ENCODE results near the gene DIAPH3.

DNA sequence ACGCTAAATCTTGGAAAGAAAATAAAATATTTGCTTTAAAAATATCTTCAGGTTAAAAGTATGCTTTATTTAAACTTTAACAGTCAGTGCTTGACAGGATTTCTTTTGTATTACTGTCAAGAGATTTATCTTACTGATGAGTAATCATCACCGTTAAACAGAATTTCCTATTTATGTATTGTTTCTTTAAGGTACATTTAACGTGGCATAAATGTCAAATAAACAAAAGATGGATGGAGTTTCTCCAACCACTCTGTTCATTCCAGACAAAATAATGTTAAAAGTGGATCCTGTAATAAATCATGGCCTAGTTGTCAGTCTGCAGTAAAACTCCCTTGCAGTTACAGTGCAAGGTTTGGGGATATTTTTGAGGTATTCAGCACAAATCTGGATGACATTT is 298.3 kb downstream of the DIAPH3 start:
- no peak for TF ChIP-seq POLR2AphosphoS5 (IDR thresholded peaks at IDR 0.05; ENCODE audit: low read depth, low read length)
- no peak for TF ChIP-seq POLR2A (IDR thresholded peaks at IDR 0.05; ENCODE audit: low read depth, low read length)
- no peak for TF ChIP-seq TAF1 (IDR thresholded peaks at IDR 0.05; ENCODE audit: low read depth, low read length)
- no peak for TF ChIP-seq PAX5 (IDR thresholded peaks at IDR 0.05; ENCODE audit: insufficient read depth, low read length, severe bottlenecking)
